Urothelium cell line (cell line): ENCODE results near the gene FGF8.

Experiments used
- DNase-seq: peaks from one replicate; pipeline ENCODE4 v3.0.0; 2011; ENCODE audit warnings: low spot score, mixed read lengths
- FAIRE-seq: peaks from 2 replicates; lab custom pipeline; 2011; peaks lifted over from hg19 to GRCh38; lab: Jason Lieb, UNC

Gene FGF8

DNA sequence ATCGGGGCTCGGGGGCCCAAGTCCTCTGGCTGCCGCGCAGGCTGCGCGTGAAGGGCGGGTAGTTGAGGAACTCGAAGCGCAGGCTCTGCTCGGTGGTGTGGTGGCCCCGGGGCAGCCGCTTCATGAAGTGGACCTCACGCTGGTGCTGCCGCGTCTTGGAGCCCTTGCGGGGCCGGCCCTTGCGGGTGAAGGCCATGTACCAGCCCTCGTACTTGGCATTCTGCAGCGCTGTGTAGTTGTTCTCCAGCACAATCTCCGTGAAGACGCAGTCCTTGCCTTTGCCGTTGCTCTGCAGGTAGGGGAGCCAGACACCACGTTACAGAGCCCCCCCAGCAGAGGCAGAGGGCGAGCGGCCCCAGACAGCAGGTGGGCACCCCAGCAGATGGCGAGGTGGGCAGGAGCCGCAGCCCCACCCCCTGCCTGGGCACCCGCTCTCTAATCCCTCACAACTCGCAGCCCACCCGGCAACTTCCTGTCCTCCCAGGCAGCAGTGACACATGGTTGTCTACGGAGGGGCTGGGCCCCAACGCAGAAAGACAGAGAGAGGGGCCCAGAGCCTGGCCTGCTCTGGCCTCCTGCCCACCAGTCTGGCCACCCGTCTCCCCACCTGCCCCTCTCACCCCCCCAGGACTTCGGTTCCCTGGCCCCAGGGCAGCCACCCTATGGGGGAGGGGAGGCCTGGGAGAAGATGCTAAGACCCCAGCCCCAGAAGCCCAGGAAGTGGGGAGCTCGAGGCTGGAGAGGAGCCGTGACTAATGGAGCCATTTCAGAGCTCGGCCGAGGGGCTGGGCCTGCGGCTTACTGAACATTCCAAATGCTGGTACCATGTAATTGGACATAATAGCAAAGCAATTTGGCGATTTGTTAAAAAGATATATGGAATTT is 5.3 kb downstream of the FGF8 start:
- no peak for DNase-seq
- no peak for FAIRE-seq

DNA sequence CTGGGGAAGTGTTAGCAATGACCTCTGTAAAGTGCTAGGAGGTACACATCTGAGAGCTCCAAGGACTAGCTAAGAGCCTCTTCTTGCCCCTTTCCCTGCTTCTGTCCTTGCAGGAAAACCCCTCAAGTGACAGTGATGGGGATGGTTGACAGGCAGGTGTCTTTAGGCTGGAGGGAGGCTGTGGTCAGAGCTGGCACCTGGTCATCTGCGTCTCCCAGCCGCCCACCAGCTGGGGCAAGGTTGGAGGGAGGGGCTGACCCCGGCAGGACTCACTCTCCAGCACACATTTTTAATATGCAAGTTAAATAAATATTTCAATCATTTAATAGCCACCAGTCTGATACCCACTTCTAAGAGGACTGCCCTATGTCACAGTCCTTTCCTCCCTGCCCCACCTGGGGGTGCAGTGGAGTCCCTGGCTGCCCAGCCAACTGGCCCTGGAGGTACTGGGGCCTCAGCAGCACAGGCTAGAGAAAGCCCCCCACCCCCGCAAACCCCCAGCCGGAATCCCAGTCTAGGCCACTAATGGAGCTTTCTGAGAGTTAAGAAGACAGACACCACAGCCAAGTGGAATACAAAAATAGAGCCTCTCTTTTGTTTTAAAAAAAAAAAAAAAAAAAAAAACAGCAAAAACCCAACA is 6.3 kb downstream of the FGF8 start:
- FAIRE-seq = no peak
- no peak for DNase-seq

DNA sequence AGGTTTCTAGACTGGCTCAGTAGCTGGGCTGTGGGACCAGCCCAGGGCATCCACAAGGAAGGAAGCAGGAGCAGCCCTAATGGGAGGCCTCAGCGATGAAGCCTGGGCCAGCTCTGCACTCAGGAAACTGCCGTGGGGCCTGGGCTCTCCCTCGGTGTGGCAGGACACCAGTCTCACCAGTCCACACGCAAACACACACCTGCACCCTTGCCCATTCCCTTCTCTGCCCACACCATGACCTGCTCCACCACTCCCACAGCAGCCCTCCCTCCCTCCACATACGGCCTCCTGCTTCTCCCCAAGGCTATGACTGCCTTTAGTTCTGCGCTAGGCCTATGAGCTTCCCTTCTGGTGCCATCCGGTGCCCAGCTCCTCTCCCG is 7.1 kb downstream of the FGF8 start:
- no peak for FAIRE-seq

DNA sequence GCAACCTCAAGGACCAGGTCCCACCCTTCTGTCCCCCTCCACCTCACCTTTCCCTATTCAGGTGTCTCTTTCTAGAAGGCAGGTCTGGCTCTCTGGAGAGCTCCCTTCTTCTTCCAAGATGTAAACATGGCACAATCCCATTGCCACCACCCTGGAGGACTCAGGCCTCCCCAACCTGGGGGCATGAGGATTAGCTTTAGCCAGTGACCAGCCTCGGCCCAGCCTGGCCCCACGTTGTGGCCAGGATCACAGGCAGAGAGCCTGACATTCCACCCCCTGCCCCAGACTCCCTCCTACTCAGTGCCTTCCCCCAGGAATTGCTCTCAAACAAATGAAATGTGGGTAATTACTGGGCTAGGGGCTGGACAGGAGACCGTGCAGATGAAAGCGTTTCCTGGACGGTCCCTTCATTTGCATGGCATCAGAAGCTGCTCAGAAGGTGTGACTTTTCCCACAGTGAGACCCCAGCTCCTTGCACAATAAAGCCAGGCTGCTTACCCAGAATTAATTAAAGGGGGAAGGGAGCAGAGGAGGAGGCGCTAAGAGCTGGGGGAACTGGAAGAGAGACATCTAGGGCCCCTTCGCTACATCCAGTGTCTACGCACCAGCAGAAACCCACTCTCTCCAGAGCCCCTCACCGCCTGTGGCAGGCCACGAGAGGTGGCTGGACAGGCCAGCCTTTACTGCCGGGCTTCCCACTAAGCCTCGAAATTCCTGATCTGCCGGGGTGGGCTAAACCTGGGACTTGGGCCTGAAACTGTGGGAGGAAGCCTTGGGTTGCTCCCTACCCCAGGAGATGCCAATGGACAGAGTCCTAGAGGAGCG is 7.7 kb downstream of the FGF8 start:
- FAIRE-seq (no peak), DNase-seq (no peak)

More for the DNA sequence above, 7.1 kb downstream of the FGF8 start:
- no peak for DNase-seq

DNA sequence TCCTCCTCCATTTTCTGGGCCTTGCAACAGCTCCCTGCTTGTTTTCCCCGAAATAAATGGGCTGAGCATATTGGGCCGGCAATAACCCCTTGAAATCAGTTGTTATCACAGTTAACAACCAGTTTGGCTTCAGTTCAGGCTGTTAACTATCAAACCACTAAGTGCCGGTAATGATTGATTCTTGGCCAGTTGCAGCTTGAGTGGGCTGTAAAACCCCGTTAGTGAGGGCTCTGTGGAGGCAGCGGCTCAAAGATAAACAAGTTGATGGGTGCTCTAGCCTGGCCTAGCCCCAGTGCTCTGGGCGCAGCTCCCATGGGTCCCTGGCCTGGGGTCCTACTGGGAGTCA is 8.3 kb downstream of the FGF8 start:
- FAIRE-seq (no peak), DNase-seq (no peak)

DNA sequence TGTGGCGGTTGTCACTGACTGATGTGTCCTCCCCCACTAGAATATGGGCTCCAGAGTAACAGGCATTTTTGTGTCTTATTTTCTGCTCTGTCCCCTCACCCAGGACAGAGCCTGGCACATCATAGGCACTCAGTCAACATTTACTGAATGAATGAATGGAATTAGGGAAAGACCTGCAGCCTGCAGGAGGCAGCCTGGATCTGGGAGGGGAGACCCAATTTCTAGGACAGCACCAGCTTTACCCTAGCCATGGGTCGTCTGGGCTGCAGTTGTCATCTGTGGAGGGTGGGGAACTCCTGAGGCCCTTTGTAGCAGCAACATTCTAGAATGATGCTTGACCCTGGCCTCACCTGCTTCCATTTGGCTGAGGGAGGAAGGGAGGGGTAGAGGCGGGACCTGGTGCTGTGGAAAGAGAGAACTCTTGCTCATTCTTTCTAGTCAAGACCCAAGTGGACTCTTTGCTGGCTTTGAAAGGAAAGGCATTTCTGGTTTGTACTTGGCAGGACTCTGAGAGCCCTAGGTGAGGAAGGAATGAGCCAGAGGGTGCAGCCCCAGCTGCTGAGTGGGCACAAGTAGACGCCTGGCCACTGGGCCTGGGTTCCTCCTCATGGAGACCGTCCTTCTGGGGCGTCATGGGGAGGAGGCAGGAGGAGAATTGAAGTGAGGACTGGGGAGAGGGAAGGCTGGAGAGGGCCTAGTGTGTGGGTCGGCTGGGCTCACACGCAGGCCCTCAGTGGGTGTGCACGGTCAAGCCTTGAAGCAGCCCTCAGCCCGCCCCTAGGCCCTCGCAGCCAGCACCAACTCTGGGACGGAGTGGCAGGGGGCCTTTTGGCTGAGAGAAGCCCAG is 8.9 kb downstream of the FGF8 start:
- no peak for DNase-seq
- no peak for FAIRE-seq

DNA sequence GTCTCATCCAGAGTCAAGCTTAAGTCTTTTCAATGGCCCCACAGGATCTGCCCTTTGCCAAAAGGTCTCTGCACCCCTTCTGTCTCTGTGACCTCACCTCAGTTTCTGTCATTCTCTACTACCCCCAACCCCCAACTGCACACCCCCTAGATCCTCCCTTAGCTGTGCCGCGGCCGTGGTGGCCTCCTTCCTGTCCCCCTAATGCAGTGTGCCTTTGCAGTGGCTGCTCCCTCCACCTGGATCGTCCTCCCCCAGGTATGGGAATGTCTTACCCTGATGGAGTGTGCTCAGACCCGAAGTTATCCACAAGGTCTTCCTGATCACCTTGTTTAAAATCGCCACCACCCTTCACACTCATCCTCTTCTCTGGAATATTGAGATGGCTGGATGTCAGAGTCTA is 9.6 kb downstream of the FGF8 start:
- FAIRE-seq (no peak), DNase-seq (no peak)

DNA sequence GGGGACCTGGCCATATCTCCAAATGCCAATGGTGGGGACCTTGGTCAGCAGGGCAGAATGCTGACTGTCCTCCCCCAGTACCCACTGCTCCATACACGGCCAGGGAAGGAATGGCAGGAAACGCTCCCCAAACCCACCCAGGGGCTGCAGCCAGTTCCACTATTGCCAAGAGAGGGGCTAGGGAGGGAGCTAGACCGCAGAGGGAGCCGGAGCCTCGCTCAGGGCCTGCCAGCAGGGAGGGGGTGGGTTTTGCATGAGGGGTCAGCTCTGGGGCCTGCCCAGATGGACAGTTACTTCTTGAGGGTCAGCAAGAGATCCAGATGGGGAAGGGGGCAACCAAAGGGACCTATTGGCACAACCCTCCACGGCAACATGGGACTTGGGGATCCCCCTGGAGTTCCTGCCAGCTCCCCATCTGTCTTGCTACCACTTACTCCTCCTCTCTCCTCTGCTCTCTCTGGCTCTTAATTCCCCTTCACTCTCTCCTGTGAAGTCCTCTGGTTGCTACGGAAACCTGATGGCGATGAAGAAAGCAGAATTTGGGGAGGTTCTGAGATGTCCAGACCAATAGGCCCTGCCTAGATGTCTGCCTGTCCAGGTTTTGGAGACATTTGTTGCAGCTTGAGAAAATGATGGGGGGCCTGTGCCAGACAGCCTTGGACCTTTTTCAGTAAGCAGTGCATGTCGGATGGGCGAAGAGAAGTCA is 12.6 kb downstream of the FGF8 start:
- DNase-seq = no peak
- FAIRE-seq = no peak

DNA sequence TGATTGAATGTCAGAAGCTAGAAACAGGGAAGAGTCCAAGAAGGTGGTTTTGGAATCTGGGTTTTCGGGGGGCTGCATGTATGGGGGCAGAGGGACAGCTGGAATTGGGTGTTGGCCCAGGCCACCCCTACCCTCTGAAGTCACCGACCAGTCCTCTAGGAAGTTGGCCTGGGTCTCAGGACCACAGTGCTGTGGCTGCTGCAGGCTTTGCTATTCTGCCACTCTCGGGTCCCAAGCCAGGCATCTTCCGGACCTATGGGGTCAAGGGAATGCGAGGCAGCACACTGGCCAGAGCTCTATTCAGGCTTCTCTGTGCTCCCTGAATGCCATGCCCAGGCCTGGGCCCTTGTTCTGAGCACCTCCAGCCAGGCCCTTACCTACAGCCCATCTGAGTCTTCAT is 13.2 kb downstream of the FGF8 start:
- no peak for FAIRE-seq
- no peak for DNase-seq

DNA sequence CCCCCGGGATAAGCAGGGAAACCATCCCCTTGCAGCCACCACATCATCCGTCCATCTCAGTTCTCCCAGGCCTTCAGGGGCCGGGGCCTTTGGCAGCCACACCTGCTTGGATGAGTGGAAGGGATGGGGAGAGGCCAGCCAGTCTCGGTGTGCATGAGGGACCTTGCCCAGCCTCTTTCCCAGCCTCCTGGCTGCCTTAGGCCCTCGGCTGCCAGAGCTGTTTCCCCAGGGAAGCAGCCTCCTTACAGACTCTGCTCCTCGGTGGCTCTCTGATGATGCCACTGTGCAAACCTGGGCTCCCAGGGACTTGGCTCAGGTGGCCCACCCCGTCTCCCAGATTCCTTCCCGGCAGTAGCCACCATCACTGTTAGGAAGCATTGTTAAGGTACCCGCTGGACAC is 14.7 kb downstream of the FGF8 start:
- no peak for FAIRE-seq
- no peak for DNase-seq

DNA sequence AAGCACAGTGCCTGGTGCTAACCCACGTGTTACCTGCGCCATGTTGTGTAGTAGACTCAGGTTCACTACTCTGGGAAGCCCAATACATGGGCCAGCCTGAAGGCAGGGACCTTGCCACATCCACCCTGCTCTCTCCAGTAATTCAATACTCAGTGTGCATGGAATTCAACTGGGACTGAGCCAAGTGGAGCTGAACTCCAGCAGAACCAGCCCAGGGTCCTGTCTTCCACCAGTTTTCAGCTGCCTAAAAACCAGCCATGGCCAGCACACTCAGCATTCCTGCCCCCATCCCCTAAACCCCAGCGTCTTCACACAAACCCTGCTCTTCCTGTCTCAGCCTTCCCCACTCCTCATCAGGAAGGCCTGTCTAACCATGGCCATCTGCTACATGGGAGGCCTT is 15.4 kb downstream of the FGF8 start:
- DNase-seq = no peak
- no peak for FAIRE-seq

DNA sequence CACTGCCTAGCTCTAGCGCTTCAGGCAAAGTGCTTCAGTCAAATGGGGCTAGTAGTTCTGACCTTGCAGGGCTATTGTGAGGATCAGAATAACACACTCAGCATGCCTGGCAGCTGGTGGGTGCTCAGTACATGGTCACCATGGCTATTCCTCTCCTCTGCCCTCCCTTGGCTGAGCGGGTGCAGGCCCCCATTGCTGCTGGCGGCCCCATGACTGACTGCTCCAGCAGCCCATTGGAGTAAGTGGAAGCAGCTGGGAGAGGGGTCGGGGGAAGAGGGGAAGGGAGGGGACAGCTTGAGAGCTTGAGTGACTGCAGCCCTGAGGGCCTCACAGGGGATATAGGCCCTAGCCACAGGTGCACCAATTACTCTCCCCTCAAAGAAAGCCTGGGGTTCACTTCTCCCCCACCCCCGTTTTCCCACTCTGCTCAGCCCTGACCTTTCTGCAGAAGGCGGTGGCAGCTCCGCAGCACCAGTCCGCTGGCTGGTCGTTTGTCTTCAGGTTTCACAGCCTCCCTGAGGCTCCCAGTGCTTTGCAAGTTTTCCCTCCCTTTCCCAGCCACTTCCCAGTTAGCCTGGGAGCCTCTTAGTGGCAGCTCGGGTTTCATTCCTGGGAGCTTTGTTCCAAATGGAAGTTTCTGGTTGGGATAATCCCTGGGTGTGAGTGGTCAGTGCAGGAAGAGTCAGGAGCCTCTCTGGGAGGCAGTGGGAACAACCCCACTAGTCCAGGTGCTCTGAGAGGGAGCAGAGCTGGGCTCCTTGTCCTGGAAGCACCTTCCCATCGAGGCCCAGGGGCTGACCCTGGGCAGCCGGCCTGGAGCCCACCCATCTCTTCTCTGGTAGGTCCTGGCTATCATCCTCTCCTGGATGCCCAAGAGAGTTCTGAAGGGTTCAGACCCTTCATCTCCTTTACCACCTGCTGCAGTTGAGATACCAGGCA is 16.3 kb downstream of the FGF8 start:
- DNase-seq = no peak
- FAIRE-seq = no peak

DNA sequence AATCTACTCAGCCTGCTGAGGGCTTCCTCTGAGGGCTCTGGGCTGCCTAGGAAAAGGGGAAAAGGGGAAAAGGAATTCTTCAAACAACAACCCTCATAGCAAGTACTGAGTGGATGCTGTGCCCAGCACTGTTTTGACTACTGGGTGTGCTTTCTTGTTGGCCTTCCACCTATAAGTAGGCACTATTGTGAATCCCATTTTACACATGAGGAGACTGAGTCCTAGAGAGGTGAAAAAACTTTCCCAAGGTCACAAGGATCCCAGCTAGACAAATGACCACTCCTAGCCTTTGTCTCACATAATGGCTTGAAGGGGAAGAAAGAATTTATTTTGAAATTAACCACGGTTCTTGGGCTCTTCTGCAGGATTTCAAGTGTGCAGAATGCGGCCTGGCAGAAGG is 17.1 kb downstream of the FGF8 start:
- DNase-seq (no peak), FAIRE-seq (no peak)

DNA sequence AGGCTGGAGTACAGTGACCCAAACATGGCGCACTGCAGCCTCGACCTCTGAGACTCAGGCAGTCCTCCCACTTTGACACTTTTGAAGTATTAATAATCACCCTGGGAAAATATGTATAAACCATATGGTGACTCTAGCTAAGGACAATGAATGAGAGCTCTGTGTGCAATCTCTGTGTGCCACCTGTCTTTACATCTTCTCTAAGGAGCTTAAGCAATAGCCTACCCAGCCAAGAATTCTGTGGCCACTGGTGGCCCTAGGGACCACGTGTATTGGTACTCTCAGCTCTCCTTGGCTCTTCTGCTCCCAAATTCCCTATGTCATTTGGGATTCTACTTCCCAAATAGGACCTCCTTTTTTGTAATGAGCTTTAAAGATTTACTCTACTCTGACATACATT is 23.7 kb downstream of the FGF8 start:
- DNase-seq (no peak), FAIRE-seq (no peak)

DNA sequence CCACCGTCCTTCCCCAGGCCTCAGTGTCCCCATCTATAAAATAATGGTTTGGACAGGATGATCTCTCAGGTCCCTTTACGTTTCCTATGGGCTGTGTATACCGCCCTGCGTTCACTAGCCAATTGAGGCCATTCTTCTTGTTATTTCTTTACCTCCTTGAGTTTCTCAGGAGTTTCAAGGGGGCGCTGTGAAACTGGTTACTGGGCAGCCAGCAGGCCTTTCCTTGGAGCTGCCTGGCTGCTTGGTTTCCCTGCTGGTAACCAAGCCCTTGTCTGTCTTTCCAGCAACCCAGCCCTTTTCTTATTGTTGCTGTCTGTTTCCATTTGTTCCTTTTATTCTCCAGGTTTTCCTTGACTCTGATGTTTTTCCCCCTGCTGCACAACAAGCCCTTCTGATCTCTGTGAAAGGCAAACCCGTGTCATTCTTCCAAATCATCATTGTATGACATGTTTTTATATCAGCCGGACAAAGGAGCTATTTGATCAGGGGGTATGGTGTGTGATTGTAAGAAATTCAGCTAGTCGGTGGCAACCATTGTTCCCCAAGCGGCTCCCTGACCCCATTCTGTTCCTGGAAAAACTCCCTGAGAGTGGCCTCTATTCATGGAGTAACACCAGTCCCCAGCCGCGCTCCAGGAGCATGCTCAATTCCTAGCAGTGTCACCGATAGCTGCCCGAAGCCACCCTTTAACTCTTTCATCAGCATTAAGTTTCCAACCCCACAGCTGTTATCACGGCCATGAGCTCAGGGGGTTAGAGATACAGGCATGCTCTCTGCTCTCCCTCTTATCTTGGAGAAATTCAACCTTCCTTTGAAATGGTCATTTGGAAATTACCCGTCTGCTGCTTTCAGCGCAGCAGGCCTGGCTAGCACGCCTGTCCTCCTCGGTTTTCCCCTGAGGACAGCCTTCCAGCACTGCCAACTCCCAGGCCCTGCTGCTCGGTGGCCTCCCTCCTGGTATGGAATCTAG is 26.6 kb downstream of the FGF8 start:
- no peak for FAIRE-seq

DNA sequence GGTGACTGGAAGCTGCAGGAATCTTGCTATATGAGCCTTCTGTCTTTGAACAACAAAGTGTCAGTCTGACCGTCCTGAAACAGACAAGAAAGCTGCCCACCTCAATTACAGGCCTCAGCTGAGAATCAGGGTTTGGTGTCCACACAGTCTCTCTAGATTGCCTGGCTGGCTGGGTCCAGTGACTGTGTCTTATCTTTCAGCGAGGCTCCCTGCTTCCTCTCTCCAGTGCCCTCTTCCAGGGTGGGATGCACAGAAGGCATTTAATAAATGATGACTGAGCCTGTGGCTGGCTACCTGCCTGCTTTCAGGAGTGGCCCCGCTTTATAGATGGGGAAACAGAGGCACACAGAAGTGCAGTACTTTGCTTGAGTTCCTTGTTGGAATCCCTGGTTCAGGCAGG is 27.4 kb downstream of the FGF8 start:
- FAIRE-seq (no peak), DNase-seq (no peak)

More for the DNA sequence above, 26.6 kb downstream of the FGF8 start:
- DNase-seq = no peak

DNA sequence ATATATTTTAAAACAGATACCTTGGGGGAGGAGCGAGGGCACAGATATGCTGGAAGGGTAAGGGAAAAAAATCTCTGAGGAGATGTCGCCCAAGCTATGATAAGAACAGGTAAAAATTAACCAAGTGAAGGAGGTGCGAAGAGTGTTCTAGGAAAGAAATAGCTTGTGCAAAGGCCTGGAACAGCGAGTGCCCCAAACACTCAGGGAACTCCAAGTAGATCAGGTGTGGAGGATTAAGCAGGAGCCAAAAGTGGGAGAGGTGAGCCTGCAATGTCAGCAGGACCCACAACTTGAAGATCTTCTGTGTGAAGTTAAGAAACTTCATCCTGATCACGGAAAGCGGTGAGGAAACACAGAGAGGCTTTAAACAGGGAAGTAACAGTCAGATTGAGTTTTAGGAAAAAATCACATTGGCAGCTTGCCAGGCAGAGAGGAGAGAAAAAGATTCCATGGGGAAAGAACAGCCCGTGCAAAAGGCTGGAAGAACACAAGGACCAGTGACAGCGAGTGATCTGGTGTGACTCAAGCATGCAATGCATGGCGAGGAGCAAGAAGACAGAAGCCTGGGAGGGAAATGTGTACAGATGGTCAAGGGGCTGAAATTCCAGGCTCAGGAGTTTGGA is 30.7 kb downstream of the FGF8 start:
- no peak for FAIRE-seq
- no peak for DNase-seq

DNA sequence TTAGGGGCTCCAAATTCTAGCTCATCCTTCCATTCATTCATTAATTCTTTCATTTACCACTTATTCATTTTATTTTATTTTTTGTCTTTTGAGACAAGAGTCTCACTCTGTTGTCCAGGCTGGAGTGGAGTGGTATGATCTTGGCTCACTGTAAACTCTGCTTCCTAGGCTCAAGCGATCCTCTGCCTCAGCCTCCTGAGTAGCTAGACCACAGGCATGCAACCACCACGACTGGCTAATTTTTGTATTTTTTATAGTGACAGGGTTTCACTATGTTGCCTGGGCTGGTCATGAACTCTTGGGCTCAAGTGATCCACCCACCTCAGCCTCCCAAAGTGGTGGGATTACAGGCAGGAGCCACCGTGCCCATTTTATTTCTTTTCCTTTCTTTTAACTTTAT is 31.6 kb downstream of the FGF8 start:
- FAIRE-seq (no peak), DNase-seq (no peak)
